ENCODE measurements around the gene RGS5. TPM values are rescaled to one million over a fixed set of nuclear protein-coding genes. Genes with fewer than 3 reads are reported as not detected.

RGS5 gene
- total RNA-seq, 6 experiments from 2014 or later: 2.6 to 13.3 (median 8.2) TPM

DNA sequence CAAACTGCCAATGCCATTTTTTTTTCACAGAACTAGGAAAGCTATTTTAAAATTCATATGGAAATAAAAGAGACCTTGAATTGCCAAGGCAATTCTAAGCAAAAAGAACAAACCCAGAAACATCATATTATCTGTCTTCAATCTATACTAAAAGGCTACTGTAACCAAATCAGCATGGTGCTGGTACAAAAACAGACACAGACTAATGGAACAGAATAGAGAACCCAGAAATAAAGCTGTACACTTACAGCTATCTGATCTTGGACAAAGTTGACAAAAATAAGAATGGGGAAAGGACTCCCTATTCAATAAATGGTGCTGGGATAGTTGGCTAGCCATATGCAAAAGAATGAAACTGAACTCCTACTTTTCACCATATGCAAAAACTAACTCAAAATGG, 83.0 kb downstream of the RGS5 start:
- no peak for ATAC-seq
- no peaks in the 10 kb centered on the region for H3K9me3 ChIP-seq
- no peak for TF ChIP-seq POLR2A (IDR thresholded peaks at IDR 0.05)
- no peak for TF ChIP-seq CTCF (IDR thresholded peaks at IDR 0.05)

GRCh38 chr1:163115887-163116286, 86.8 kb downstream of the RGS5 start:
- intact Hi-C loops (cut with DNase I): no loop called here
- WGBS (ENCODE audit: insufficient coverage, low coverage, low lambda C conversion rate, missing lambda C conversion rate): 37% methylated on average over 1 of the region's 1 CpG
- no peaks in the 10 kb centered on the region for H3K4me1 ChIP-seq
- no peak overlapping the region for H3K4me3 ChIP-seq
- H3K27ac ChIP-seq: no peak overlapping the region
- no peaks in the 10 kb centered on the region for H3K9me3 ChIP-seq
- TF ChIP-seq CTCF (IDR thresholded peaks at IDR 0.05): no peak
- no peak for TF ChIP-seq POLR2A (IDR thresholded peaks at IDR 0.05)
- ATAC-seq (no peak), DNase-seq (no peak)
- peaks cover 0 to 4% of the 10 kb centered on the region in 2 donors for H3K27me3 ChIP-seq
- no peaks in the 10 kb centered on the region for H3K36me3 ChIP-seq

More for the DNA sequence above, 83.0 kb downstream of the RGS5 start:
- Histone ChIP-seq H3K27me3 (no peaks in the 10 kb centered on the region), H3K4me3 (no peak overlapping the region), H3K27ac (no peak overlapping the region), H3K36me3 (no peaks in the 10 kb centered on the region), H3K4me1 (no peaks in the 10 kb centered on the region)
- intact Hi-C loops (cut with DNase I): no loop called here
- no peak for DNase-seq

- Histone ChIP-seq H3K27ac (no peak overlapping the region), H3K36me3 (no peaks in the 10 kb centered on the region), H3K4me1 (no peaks in the 10 kb centered on the region), H3K4me3 (no peak overlapping the region), H3K27me3 (no peaks in the 10 kb centered on the region), H3K9me3 (no peaks in the 10 kb centered on the region)
- ATAC-seq: no peak
- intact Hi-C loops (cut with DNase I): no loop called here
- DNase-seq: no peak
- WGBS (ENCODE audit: insufficient coverage, low coverage, low lambda C conversion rate, missing lambda C conversion rate): 74% methylated on average over 5 of the region's 5 CpGs
- TF ChIP-seq CTCF (IDR thresholded peaks at IDR 0.05): no peak
- no peak for TF ChIP-seq POLR2A (IDR thresholded peaks at IDR 0.05)
Measured at GRCh38 chr1:163107655-163108054, 95.1 kb downstream of the RGS5 start.

DNA sequence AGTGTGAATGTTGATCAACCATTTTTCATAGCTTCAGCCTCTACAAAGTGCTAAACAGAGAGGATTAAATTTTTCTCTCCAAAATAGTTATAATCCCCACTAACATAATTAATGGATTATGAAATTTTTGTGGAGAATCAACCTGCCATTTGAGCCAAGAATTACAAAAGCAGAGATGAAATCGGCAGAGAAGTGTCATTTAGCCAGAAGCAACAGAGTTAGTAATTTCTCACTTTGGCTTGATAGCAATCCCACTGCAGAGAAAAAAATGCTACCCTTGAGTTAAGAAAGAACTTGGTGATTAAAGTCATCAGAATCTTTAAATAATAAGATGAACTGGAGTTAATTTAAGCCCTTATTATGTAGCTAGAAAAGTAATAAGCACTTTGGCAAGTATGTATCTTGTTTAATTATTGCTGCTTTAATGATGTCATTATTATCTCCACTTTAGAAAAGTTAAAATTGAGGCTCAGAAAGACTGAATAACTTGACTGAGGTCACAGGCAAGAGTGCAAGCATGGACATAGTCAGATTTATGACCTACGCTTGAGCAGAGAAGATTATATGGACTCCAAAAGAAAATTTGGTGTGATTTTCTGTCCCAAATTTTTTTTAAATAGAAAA, 96.2 kb downstream of the RGS5 start:
- 52% methylated on average over 2 of the region's 2 CpGs for WGBS (ENCODE audit: insufficient coverage, low coverage, low lambda C conversion rate, missing lambda C conversion rate)
- no peaks in the 10 kb centered on the region for H3K9me3 ChIP-seq
- ATAC-seq: no peak

More for the DNA sequence above, 96.2 kb downstream of the RGS5 start:
- H3K4me3 ChIP-seq: no peak overlapping the region
- TF ChIP-seq POLR2A (IDR thresholded peaks at IDR 0.05) (no peak), CTCF (IDR thresholded peaks at IDR 0.05) (no peak)
- no peaks in the 10 kb centered on the region for H3K27me3 ChIP-seq
- H3K27ac ChIP-seq: no peak overlapping the region
- no peak for DNase-seq
- H3K4me1 ChIP-seq: no peaks in the 10 kb centered on the region
- no peaks in the 10 kb centered on the region for H3K36me3 ChIP-seq
- intact Hi-C loops (cut with DNase I): no loop called here

Data from right lobe of liver (tissue), 6 donors.